CD4-positive, alpha-beta memory T cell (primary cell): ENCODE measurements around the gene PRRT1. TPM values are rescaled to one million over a fixed set of nuclear protein-coding genes. Genes with fewer than 3 reads are reported as not detected.

Experiments
- CTCF ChIA-PET: fragments of 350-600 bp; sonication (Branson Sonifier 250); formaldehyde crosslinking; loops from one replicate; lab custom pipeline; 2021; ENCODE audit warnings: inconsistent platforms; ENCODE audit not compliant: partially characterized antibody; lab: Charles Lee
- POLR2A ChIA-PET: fragments of 350-600 bp; sonication (Branson Sonifier 250); formaldehyde crosslinking; loops from one replicate; lab custom pipeline; 2021; ENCODE audit not compliant: partially characterized antibody; lab: Charles Lee
- DNase-seq, 5 donors: peaks; one replicate each; pipeline versions ENCODE4 v3.0.0 to v3.0.0-alpha.2; 2020 to 2022; ENCODE audit warnings: mixed read lengths in 1 of 5
- H3K27ac ChIP-seq: one replicate; pipeline ENCODE4 v1.7.0; 2013; ENCODE audit warnings: low read depth, low read length
- H3K27me3 ChIP-seq: 2 replicates; pipeline ENCODE4 v1.7.0; 2013; ENCODE audit warnings: mild to moderate bottlenecking, low read length, moderate library complexity; ENCODE audit not compliant: insufficient read depth
- H3K36me3 ChIP-seq: 2 replicates; pipeline ENCODE4 v1.7.0; 2013; ENCODE audit warnings: mild to moderate bottlenecking, low read length, moderate library complexity; ENCODE audit not compliant: insufficient read depth
- H3K4me1 ChIP-seq: 2 replicates; pipeline ENCODE4 v1.7.0; 2013; ENCODE audit warnings: mild to moderate bottlenecking, low read length, moderate library complexity; ENCODE audit not compliant: insufficient read depth
- H3K4me3 ChIP-seq, 2 donors: one replicate each; pipeline ENCODE4 v1.7.0; 2013; ENCODE audit warnings: low read length in 2 of 2, mild to moderate bottlenecking in 1 of 2
- H3K9me3 ChIP-seq, 2 donors: one replicate each; pipeline ENCODE4 v1.7.0; 2013; ENCODE audit warnings: low read length in 2 of 2, control low read depth in 1 of 2; ENCODE audit not compliant: control insufficient read depth in 1 of 2
- H3K27ac Mint-ChIP-seq, 7 donors: one replicate each; pipeline ENCODE4 v1.8.0; 2020 to 2021; ENCODE audit warnings: mixed read lengths in 7 of 7, mild to moderate bottlenecking in 6 of 7, inconsistent platforms in 3 of 7, moderate library complexity in 3 of 7
- H3K27me3 Mint-ChIP-seq, 2 donors: one replicate each; pipeline ENCODE4 v1.8.0; 2020 to 2021; ENCODE audit warnings: mixed read lengths in 2 of 2
- H3K36me3 Mint-ChIP-seq, 2 donors: one replicate each; pipeline ENCODE4 v1.8.0; 2020 to 2021; ENCODE audit warnings: mixed read lengths in 2 of 2, inconsistent platforms in 1 of 2, mild to moderate bottlenecking in 1 of 2
- H3K4me1 Mint-ChIP-seq, 4 donors: one replicate each; pipeline ENCODE4 v1.8.0; 2020 to 2021; ENCODE audit warnings: mixed read lengths in 4 of 4, mild to moderate bottlenecking in 1 of 4
- H3K4me3 Mint-ChIP-seq, 8 donors: one replicate each; pipeline ENCODE4 v1.8.0; 2020 to 2021; ENCODE audit warnings: mixed read lengths in 8 of 8, mild to moderate bottlenecking in 7 of 8, moderate library complexity in 6 of 8, inconsistent platforms in 3 of 8
- H3K9me3 Mint-ChIP-seq, 8 donors: one replicate each; pipeline ENCODE4 v1.8.0; 2020 to 2021; ENCODE audit warnings: mixed read lengths in 8 of 8, mild to moderate bottlenecking in 5 of 8, inconsistent platforms in 3 of 8, moderate library complexity in 1 of 8
- intact Hi-C: fragments of 100-400 bp; cut with micrococcal nuclease; formaldehyde crosslinking; loops from one replicate; pipeline ENCODE4 v1.15.1; 2023
- polyA plus RNA-seq, 2 donors: library from polyadenylated mRNA; unstranded; fragments of 300-500 nt; fragmentation: Illumina TruSeq; gene quantifications; one replicate each; pipeline ENCODE4 v1.2.3, GENCODE V29; 2021
- total RNA-seq, 2 experiments: library from RNA; stranded (reverse); gene quantifications; one replicate each; pipeline ENCODE4 v1.2.3, GENCODE V29; 2021

The PRRT1 gene
- total and polyA plus RNA-seq, 4 experiments from 2014 or later, result 0.60 to 1.9 (median 1.5) TPM; not detected in 1

DNA sequence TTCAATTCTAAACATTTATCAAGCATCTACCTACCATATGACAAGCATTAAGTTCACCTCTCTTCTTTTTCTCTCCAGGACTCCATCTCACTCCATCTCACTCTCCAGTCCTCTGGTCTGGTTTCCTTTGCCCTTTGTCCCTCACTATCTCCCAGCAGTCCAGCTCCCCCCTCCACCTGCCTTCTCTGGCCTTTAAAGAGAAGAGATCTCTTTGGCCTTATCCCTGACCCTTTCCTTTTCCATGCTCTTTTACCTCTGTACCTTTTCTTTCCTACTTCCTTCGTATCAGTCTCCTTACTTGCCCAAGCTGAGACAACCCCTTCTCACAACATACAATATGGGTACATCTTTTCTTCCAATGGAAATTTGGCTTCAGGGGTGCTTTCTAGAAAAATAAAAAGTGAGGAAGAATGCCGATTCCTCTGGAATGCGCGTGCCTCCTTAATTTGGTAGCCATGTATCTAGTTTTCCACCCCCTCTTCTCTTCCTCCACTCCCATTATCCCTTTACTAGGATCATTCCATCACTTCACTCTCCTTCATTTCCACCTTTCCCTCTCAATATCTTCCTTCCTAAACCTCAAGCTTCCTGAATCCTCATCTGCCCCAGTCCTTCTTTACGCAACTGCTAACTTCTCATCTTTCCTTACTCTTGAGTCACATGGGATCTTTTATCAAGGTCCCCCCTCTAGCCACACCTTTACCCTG, 24.9 kb upstream of the PRRT1 start:
- Histone ChIP-seq H3K4me1 (peaks cover 73% of the 10 kb centered on the region), H3K4me3 (peak overlapping the region; percentile 74 to 87), H3K9me3 (no peaks in the 10 kb centered on the region), H3K27ac (peak overlapping the region; percentile 91), H3K27me3 (no peaks in the 10 kb centered on the region), H3K36me3 (peaks cover 10% of the 10 kb centered on the region)
- intact Hi-C loops, result loop anchor here (1.0 to 5.0 kb wide), 4 partner anchors 22 to 796 kb away; partner anchors contain the start of genes EHMT2, GPANK1 and PPT2
- Mint-ChIP-seq H3K27ac (peak overlapping the region; percentile 97 to 100 (median 99)), H3K9me3 (no peaks in the 10 kb centered on the region), H3K4me1 (peaks cover 55 to 85% (median 70%) of the 10 kb centered on the region in 4 donors), H3K27me3 (no peaks in the 10 kb centered on the region), H3K4me3 (peak overlapping the region; percentile 92 to 100 (median 96)), H3K36me3 (peaks cover 10 to 26% of the 10 kb centered on the region in 2 donors)
- ChIA-PET CTCF (interaction anchor here (0.9 to 1.4 kb wide), 3 partner anchors 18 to 77 kb away, joined by 3 to 10 read pairs (median 6); no protein-coding TSS in a partner anchor), POLR2A (interaction anchor here (0.6 to 8.4 kb wide), 14 partner anchors 9 to 795 kb away, joined by 3 to 408 read pairs (median 4); partner anchors contain the start of genes ATF6B, EGFL8, EHMT2 and FKBPL)
- no peak for DNase-seq

DNA sequence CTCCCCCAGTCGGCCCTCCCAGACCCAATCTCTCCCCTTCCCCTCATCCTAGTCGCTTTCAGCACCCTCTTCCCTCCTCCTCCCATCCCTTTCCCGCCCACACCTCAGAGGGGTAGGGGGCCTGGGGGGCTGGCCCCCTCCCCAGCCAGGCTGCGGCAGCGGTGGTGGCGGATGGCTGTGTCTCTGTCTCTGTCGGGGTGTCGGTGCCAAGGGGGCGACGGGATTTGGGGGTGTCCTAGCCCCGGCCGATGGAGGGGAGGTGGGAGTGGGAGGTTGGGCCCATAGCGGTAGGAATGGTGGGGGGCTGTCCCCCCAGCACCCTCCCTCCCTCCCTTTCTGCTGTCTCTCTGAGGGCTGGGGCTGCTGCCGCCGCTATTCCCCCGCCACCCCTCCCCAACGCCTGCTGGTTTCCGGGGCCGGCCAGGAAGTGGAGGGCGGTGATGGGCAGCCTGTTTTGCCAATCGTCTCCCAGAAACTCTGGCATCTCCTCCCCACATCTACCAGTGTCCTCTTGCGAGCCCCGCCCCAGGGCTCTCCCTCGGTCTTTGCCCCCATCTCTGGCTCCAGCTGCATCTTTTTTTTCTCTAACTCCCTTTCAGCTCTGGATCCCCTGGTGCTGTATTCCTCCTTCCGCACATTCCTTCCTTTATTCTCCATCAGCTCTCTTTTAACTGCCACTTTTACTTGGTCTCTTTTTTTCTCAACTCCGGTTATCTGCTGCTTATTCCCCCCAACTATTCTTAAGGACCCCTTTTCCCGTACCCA, 24.2 kb upstream of the PRRT1 start, which contains the start of gene AGPAT1:
Gene AGPAT1 (minus strand): TSS at position 374 of the 765 bp plus-strand sequence. CDS start 4,588 bp downstream, outside the sequence.
- no peaks in the 10 kb centered on the region for H3K27me3 Mint-ChIP-seq
- ChIA-PET CTCF (interaction anchor here (0.9 to 1.4 kb wide), 3 partner anchors 19 to 78 kb away, joined by 3 to 10 read pairs (median 6); no protein-coding TSS in a partner anchor), POLR2A (interaction anchor here (0.6 to 8.4 kb wide), 8 partner anchors 8 to 796 kb away, joined by 3 to 408 read pairs (median 6); partner anchors contain the start of genes ATF6B, EGFL8, FKBPL and GPSM3)
- H3K4me3 ChIP-seq, result peak within 1 kb of the TSS; percentile 74 to 87
- H3K36me3 ChIP-seq, result peaks cover 4% of the 10 kb centered on the region
- H3K9me3 ChIP-seq, result no peaks in the 10 kb centered on the region
- peak; percentile 94 to 97 (median 95) for DNase-seq
- H3K4me1 Mint-ChIP-seq, result peaks cover 54 to 83% (median 69%) of the 10 kb centered on the region in 4 donors
- H3K4me1 ChIP-seq, result peaks cover 66% of the 10 kb centered on the region
- peaks cover 14 to 30% of the 10 kb centered on the region in 2 donors for H3K36me3 Mint-ChIP-seq
- no peaks in the 10 kb centered on the region for H3K27me3 ChIP-seq
- H3K27ac Mint-ChIP-seq, result peak within 1 kb of the TSS; percentile 97 to 100 (median 99)
- peak within 1 kb of the TSS; percentile 91 for H3K27ac ChIP-seq
- H3K4me3 Mint-ChIP-seq, result peak within 1 kb of the TSS; percentile 92 to 100 (median 96)
- no peaks in the 10 kb centered on the region for H3K9me3 Mint-ChIP-seq
- intact Hi-C loops, result loop anchor here (1.0 to 5.0 kb wide), 4 partner anchors 22 to 796 kb away; partner anchors contain the start of genes EHMT2, GPANK1 and PPT2

- Mint-ChIP-seq H3K36me3 (peaks cover 9 to 28% of the 10 kb centered on the region in 2 donors), H3K9me3 (no peaks in the 10 kb centered on the region), H3K27me3 (no peaks in the 10 kb centered on the region), H3K4me3 (peak overlapping the region; percentile 87 to 100 (median 95)), H3K27ac (peak overlapping the region; percentile 63 to 99 (median 88)), H3K4me1 (peaks cover 50 to 77% (median 65%) of the 10 kb centered on the region in 4 donors)
- no peaks in the 10 kb centered on the region for H3K27me3 ChIP-seq
- CTCF ChIA-PET, result no interaction called here
- no peaks in the 10 kb centered on the region for H3K9me3 ChIP-seq
- no peak for DNase-seq
- H3K27ac ChIP-seq, result peak overlapping the region; percentile 91
- peaks cover 2% of the 10 kb centered on the region for H3K36me3 ChIP-seq
- peaks cover 61% of the 10 kb centered on the region for H3K4me1 ChIP-seq
- intact Hi-C loops, result loop anchor here (5.0 kb wide), 2 partner anchors 278 to 797 kb away; partner anchors contain the start of gene EHMT2
- H3K4me3 ChIP-seq, result peak overlapping the region; percentile 74 to 77
- POLR2A ChIA-PET, result no interaction called here
These were observed 23.6 kb upstream of the PRRT1 start for GRCh38 chr6:32175322-32175710.

DNA sequence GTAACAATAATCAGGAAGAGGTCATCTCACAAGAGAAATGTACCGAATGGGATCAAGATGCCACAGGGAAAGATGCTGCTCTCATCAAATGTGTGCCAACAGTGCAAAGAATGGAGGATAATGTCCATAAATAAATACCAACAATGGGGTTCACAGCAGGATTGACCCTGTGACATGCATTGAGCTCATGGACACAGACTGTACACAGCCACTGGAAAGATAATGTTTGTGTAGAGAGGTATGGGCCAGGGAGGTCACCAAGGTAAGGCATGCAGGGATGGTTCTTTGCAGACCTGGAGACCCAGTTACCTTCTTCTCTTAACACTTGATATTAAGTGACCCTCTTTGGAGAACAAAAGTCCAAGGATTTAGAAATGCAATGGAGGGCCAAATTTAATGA, 22.7 kb upstream of the PRRT1 start:
- Mint-ChIP-seq H3K27me3 (no peaks in the 10 kb centered on the region), H3K27ac (peak overlapping the region in 4 of 7 donors; percentile 7 to 77 (median 27)), H3K9me3 (no peaks in the 10 kb centered on the region), H3K4me1 (peaks cover 50 to 68% (median 60%) of the 10 kb centered on the region in 4 donors), H3K4me3 (peak overlapping the region; percentile 60 to 100 (median 90)), H3K36me3 (peaks cover 9 to 33% of the 10 kb centered on the region in 2 donors)
- DNase-seq, result no peak
- Histone ChIP-seq H3K27ac (no peak overlapping the region), H3K27me3 (no peaks in the 10 kb centered on the region), H3K9me3 (no peaks in the 10 kb centered on the region), H3K36me3 (peaks cover 4% of the 10 kb centered on the region), H3K4me1 (peaks cover 52% of the 10 kb centered on the region), H3K4me3 (no peak overlapping the region)
- CTCF ChIA-PET, result no interaction called here
- intact Hi-C loops, result no loop called here
- POLR2A ChIA-PET, result no interaction called here

- Mint-ChIP-seq H3K9me3 (no peaks in the 10 kb centered on the region), H3K4me1 (peaks cover 41 to 56% (median 49%) of the 10 kb centered on the region in 4 donors), H3K27me3 (no peaks in the 10 kb centered on the region), H3K27ac (peak overlapping the region in 4 of 7 donors; percentile 19 to 82 (median 38)), H3K4me3 (peak overlapping the region in 2 of 8 donors; percentile 2 to 61), H3K36me3 (peaks cover 16 to 33% of the 10 kb centered on the region in 2 donors)
- Histone ChIP-seq H3K9me3 (no peaks in the 10 kb centered on the region), H3K36me3 (peaks cover 9% of the 10 kb centered on the region), H3K27me3 (no peaks in the 10 kb centered on the region), H3K4me3 (no peak overlapping the region), H3K4me1 (peaks cover 43% of the 10 kb centered on the region), H3K27ac (no peak overlapping the region)
- intact Hi-C loops, result no loop called here
- ChIA-PET POLR2A (interaction anchor here (1.0 kb wide), 1 partner anchor 19 kb away, joined by 3 read pairs; the partner anchor contains the start of gene GPSM3), CTCF (interaction anchor here (1.3 kb wide), 1 partner anchor 72 kb away, joined by 4 read pairs; no protein-coding TSS in a partner anchor)
- DNase-seq, result no peak
These were observed 21.4 kb upstream of the PRRT1 start for GRCh38 chr6:32173051-32173727.

- intact Hi-C loops, result no loop called here
- peaks cover 31 to 40% (median 35%) of the 10 kb centered on the region in 4 donors for H3K4me1 Mint-ChIP-seq
- peak overlapping the region in 2 of 7 donors; percentile 68 to 92 for H3K27ac Mint-ChIP-seq
- no peak for DNase-seq
- Histone ChIP-seq H3K4me3 (no peak overlapping the region), H3K27me3 (no peaks in the 10 kb centered on the region), H3K27ac (no peak overlapping the region), H3K9me3 (no peaks in the 10 kb centered on the region), H3K4me1 (peaks cover 33% of the 10 kb centered on the region), H3K36me3 (peaks cover 14% of the 10 kb centered on the region)
- no peaks in the 10 kb centered on the region for H3K27me3 Mint-ChIP-seq
- ChIA-PET CTCF (no interaction called here), POLR2A (interaction anchor here (0.5 to 1.3 kb wide), 3 partner anchors 24 to 197 kb away, joined by 3 to 5 read pairs (median 3); partner anchors contain the start of gene FKBPL)
- no peak overlapping the region for H3K4me3 Mint-ChIP-seq
- peaks cover 22 to 37% of the 10 kb centered on the region in 2 donors for H3K36me3 Mint-ChIP-seq
- H3K9me3 Mint-ChIP-seq, result no peaks in the 10 kb centered on the region
These were observed 19.5 kb upstream of the PRRT1 start for GRCh38 chr6:32171234-32171633.
